Keratinocyte (primary cell): ENCODE results near the gene ANO3. TPM values are rescaled to one million over a fixed set of nuclear protein-coding genes. Genes with fewer than 3 reads are reported as not detected.
A peak's percentile ranks its signal among the peaks of the same experiment; 100 is the strongest.

Experiments
- DNase-seq: peaks from one replicate; pipeline ENCODE4 v3.0.0-alpha.2; 2011; ENCODE audit warnings: low read depth, missing footprints, low spot score
- FAIRE-seq: peaks from 2 replicates; lab custom pipeline; 2011; peaks lifted over from hg19 to GRCh38; lab: Jason Lieb, UNC
- H2AFZ ChIP-seq: 2 replicates; pipeline ENCODE4 v1.6.0; 2012; ENCODE audit warnings: low read length, control low read depth, inconsistent platforms; ENCODE audit not compliant: control insufficient read depth
- H3K27ac ChIP-seq: 2 replicates; pipeline ENCODE4 v1.5.1; 2011; ENCODE audit warnings: low read length; ENCODE audit not compliant: control insufficient read depth, insufficient read depth
- H3K27me3 ChIP-seq: 3 replicates; pipeline ENCODE4 v1.6.0; 2011; ENCODE audit warnings: low read length; ENCODE audit not compliant: control insufficient read depth, insufficient read depth; ENCODE audit errors: extremely low read depth
- H3K36me3 ChIP-seq, 2 experiments: 2 replicates in 1 of 2; 3 replicates in 1 of 2; pipeline ENCODE4 v1.5.1; 2011; ENCODE audit warnings: low read length in 2 of 2, mild to moderate bottlenecking in 1 of 2; ENCODE audit not compliant: control insufficient read depth in 2 of 2, insufficient read depth in 2 of 2; ENCODE audit errors: extremely low read depth in 1 of 2
- H3K4me1 ChIP-seq: 3 replicates; pipeline ENCODE4 v1.5.1; 2011; ENCODE audit warnings: low read length; ENCODE audit not compliant: control insufficient read depth, insufficient read depth; ENCODE audit errors: extremely low read depth
- H3K4me2 ChIP-seq: 3 replicates; pipeline ENCODE4 v1.6.0; 2011; ENCODE audit warnings: low read depth, low read length; ENCODE audit not compliant: control insufficient read depth, insufficient read depth; ENCODE audit errors: extremely low read depth
- H3K4me3 ChIP-seq, 3 experiments: fragments of 200-600 bp in 1 of 3; sonication (generic) in 1 of 3; 2 replicates in 2 of 3; 3 replicates in 1 of 3; pipeline ENCODE4 v1.5.1; 2011 to 2016; ENCODE audit warnings: low read length in 3 of 3, mild to moderate bottlenecking in 3 of 3, control low read depth in 2 of 3, inconsistent platforms in 1 of 3, low read depth in 1 of 3, mixed read lengths in 1 of 3, mixed run types in 1 of 3, moderate library complexity in 1 of 3; ENCODE audit not compliant: control insufficient read depth in 2 of 3, insufficient read depth in 2 of 3; ENCODE audit errors: extremely low read depth in 1 of 3
- H3K79me2 ChIP-seq: 2 replicates; pipeline ENCODE4 v1.6.0; 2012; ENCODE audit warnings: low read length; ENCODE audit not compliant: control insufficient read depth, insufficient read depth
- H3K9ac ChIP-seq: 3 replicates; pipeline ENCODE4 v1.6.0; 2011; ENCODE audit warnings: low read length; ENCODE audit not compliant: control insufficient read depth, insufficient read depth; ENCODE audit errors: extremely low read depth
- H3K9me1 ChIP-seq: 3 replicates; pipeline ENCODE4 v1.6.0; 2011; ENCODE audit warnings: low read length; ENCODE audit not compliant: control insufficient read depth, insufficient read depth; ENCODE audit errors: extremely low read depth
- H3K9me3 ChIP-seq: 2 replicates; pipeline ENCODE4 v1.5.1; 2012; ENCODE audit warnings: low read depth, low read length; ENCODE audit not compliant: control insufficient read depth
- H4K20me1 ChIP-seq: 3 replicates; pipeline ENCODE4 v1.6.0; 2011; ENCODE audit warnings: low read length; ENCODE audit not compliant: control insufficient read depth, insufficient read depth; ENCODE audit errors: extremely low read depth
- EZH2 ChIP-seq: IDR thresholded peaks from one replicate; pipeline ENCODE4 v1.6.1; 2012; ENCODE audit warnings: inconsistent platforms, mild to moderate bottlenecking, low read length, moderate library complexity
- dilution Hi-C: fragments of 300-500 bp; cut with MboI; formaldehyde crosslinking; loops from one replicate; pipeline ENCODE4 v1.7.0; 2020; ENCODE audit warnings: low sequenced_read_pairs; ENCODE audit not compliant: extremely low pct_ligation_motif_present
- polyA minus RNA-seq, 3 experiments: library from RNA; depleted of rRNA, polyadenylated mRNA; stranded (reverse); fragments of >200 nt; gene quantifications; 1 replicate in 1 of 3; 2 replicates in 1 of 3; 3 replicates in 1 of 3; pipeline ENCODE4 v1.2.3, GENCODE V29; 2011
- polyA plus RNA-seq, 5 experiments: library from polyadenylated mRNA; depleted of rRNA in 3 of 5; stranded (reverse) in 3 of 5; stranded (forward) in 1 of 5; unstranded in 1 of 5; fragments of >200 nt; gene quantifications; 1 replicate in 1 of 5; 2 replicates in 3 of 5; 3 replicates in 1 of 5; pipeline versions ENCODE4 v1.2.1 to v1.2.3, GENCODE V29; 2011 to 2012; ENCODE audit warnings: missing spikeins in 2 of 5, low read depth in 1 of 5, low replicate concordance in 1 of 5
- TF ChIP-seq, protein P1 (sequence below), 3 experiments: IDR thresholded peaks in 1 of 3; conservative IDR thresholded peaks in 1 of 3; optimal IDR thresholded peaks in 1 of 3; 2 replicates in 2 of 3; 3 replicates in 1 of 3; pipeline versions ENCODE3 to v1.5.1; 2011; ENCODE audit warnings: low read length in 3 of 3, mild to moderate bottlenecking in 3 of 3, moderate library complexity in 2 of 3, control low read depth in 1 of 3, inconsistent platforms in 1 of 3; ENCODE audit not compliant: insufficient read depth in 2 of 3; ENCODE audit errors: extremely low read depth in 1 of 3

ANO3 gene
- polyA plus RNA-seq (0.01 TPM in 2 of 3 replicates, not detected in the other), polyA minus RNA-seq (0.06 TPM in 1 of 3 replicates, not detected in the others)
- not detected for polyA plus RNA-seq (2011; ENCODE audit: low read depth)
- not detected in 2 replicates for polyA plus RNA-seq (2011; cell fraction: cytosol; rRNA removed)
- not detected in 2 replicates for polyA plus RNA-seq (2011; cell fraction: nucleus; rRNA removed)
- polyA plus RNA-seq (2012; ENCODE audit: low replicate concordance) = not detected in 2 replicates
- not detected for polyA minus RNA-seq (2011; cell fraction: cytosol; rRNA and poly(A)+ RNA removed)
- polyA minus RNA-seq (2011; cell fraction: nucleus; rRNA and poly(A)+ RNA removed) = not detected in 2 replicates

DNA sequence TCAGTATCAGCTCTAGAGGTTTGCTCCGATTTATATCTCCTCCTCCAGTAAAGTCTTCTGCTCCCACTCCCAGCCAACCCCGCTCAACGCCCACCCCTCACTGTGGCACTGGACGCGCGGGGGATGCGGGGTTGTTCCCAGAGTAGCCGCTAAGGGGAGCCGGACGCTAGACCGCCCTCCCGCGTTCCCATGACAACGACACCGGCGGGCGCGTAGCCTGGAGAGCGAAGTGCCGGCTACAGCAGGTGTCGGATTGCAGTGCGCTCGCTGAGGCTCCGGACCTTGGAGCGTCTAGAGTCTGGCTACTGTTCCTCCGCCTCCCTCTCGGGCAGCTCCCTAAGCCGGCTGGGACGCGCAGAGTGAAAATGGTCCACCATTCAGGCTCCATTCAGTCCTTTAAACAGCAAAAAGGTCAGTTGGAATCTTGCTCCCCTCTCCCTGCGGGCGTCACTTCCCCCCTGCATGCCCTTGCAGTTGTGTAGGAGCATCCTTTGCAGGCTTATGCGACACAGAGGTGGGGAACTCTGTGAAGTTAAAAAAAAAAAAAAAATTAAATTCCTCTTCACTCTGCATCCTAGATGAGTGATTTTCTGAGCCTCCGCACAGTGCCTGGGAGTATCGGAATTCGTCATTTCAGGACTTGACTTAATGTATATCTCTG lies at the start of gene ANO3:
Gene ANO3, plus strand, starts transcription at position 220 of the 661 bp plus-strand sequence. Its CDS starts 146 bp downstream, at position 366.
- dilution Hi-C loops = no loop called here
- peaks cover 12% of the 10 kb centered on the region for H3K27me3 ChIP-seq
- peak; percentile 30 for TF ChIP-seq EZH2
- TF ChIP-seq, protein P1, sequence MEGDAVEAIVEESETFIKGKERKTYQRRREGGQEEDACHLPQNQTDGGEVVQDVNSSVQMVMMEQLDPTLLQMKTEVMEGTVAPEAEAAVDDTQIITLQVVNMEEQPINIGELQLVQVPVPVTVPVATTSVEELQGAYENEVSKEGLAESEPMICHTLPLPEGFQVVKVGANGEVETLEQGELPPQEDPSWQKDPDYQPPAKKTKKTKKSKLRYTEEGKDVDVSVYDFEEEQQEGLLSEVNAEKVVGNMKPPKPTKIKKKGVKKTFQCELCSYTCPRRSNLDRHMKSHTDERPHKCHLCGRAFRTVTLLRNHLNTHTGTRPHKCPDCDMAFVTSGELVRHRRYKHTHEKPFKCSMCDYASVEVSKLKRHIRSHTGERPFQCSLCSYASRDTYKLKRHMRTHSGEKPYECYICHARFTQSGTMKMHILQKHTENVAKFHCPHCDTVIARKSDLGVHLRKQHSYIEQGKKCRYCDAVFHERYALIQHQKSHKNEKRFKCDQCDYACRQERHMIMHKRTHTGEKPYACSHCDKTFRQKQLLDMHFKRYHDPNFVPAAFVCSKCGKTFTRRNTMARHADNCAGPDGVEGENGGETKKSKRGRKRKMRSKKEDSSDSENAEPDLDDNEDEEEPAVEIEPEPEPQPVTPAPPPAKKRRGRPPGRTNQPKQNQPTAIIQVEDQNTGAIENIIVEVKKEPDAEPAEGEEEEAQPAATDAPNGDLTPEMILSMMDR (optimal IDR thresholded peaks at IDR 0.05 in 1 of 3, IDR thresholded peaks at IDR 0.05 in 1 of 3, conservative IDR thresholded peaks at IDR 0.05 in 1 of 3; ENCODE audit: extremely low read depth in 1 of 3, insufficient read depth in 2 of 3, low read length in 3 of 3) = peak; percentile 19 to 56 (median 33)
- H3K36me3 ChIP-seq = no peaks in the 10 kb centered on the region
- H2AFZ ChIP-seq = no peak within 1 kb of the TSS
- H3K9ac ChIP-seq = no peak within 1 kb of the TSS
- no peak within 1 kb of the TSS for H3K27ac ChIP-seq
- no peak within 1 kb of the TSS for H3K4me3 ChIP-seq
- no peaks in the 10 kb centered on the region for H3K9me3 ChIP-seq
- H3K79me2 ChIP-seq = no peaks in the 10 kb centered on the region
- FAIRE-seq = no peak
- H4K20me1 ChIP-seq = no peaks in the 10 kb centered on the region
- H3K4me1 ChIP-seq = no peaks in the 10 kb centered on the region
- H3K4me2 ChIP-seq = peak within 1 kb of the TSS; percentile 63
- DNase-seq = no peak
- no peaks in the 10 kb centered on the region for H3K9me1 ChIP-seq

DNA sequence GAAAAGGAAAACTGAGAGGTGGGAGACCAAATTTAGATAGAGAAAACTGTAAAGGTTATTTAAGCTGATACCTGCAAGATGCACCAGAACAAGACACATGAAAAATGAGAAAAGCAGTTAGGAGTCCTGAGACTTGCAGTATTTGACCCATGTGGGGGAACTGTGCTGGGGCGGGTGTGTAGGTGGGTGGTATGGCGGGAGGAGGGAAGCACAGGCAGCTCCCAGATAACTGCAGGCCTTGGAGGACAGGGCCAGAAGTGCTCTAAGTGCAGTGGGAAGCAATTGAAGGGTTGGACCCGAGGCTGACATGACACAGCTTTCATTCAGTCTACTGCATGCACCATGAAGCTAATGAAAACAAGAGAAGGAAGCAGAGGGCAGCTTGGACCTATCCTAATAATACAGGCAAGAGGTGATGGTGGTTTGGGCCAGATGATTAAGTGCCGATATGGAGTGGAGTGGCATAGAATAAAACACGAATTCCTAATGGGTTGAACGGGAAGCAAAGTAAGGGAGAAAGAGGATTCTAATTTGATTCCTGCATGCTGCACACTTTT lies 48.0 kb upstream of the ANO3 start:
- H2AFZ ChIP-seq = peak overlapping the region; percentile 59
- no peaks in the 10 kb centered on the region for H3K36me3 ChIP-seq
- no peak overlapping the region for H3K27ac ChIP-seq
- no peak overlapping the region for H3K9ac ChIP-seq
- TF ChIP-seq, protein P1 (optimal IDR thresholded peaks at IDR 0.05 in 1 of 3, IDR thresholded peaks at IDR 0.05 in 1 of 3, conservative IDR thresholded peaks at IDR 0.05 in 1 of 3; ENCODE audit: extremely low read depth in 1 of 3, insufficient read depth in 2 of 3, low read length in 3 of 3) = no peak
- no peak for TF ChIP-seq EZH2
- H3K4me3 ChIP-seq = peak overlapping the region in 1 of 3 experiments; percentile 41
- H4K20me1 ChIP-seq = no peaks in the 10 kb centered on the region
- H3K9me1 ChIP-seq = no peaks in the 10 kb centered on the region
- H3K4me1 ChIP-seq = no peaks in the 10 kb centered on the region
- no peaks in the 10 kb centered on the region for H3K9me3 ChIP-seq
- peak overlapping the region; percentile 68 for H3K4me2 ChIP-seq
- no peaks in the 10 kb centered on the region for H3K27me3 ChIP-seq
- H3K79me2 ChIP-seq = no peaks in the 10 kb centered on the region
- dilution Hi-C loops = no loop called here
- no peak for DNase-seq
- FAIRE-seq = no peak
